SJSA1 (cell line): ENCODE data around the gene OPTC. TPM values are rescaled to one million over a fixed set of nuclear protein-coding genes. Genes with fewer than 3 reads are reported as not detected.

Experiments
- DNase-seq, 2 experiments: peaks; one replicate each; pipeline ENCODE4 v3.0.0-alpha.2; 2015 to 2020; ENCODE audit warnings: low spot score in 2 of 2, low read depth in 1 of 2
- H3K27ac ChIP-seq: fragments of 250-450 bp; sonication (Bioruptor Pico); 2 replicates; pipeline ENCODE4 v1.5.1; 2020; ENCODE audit warnings: mild to moderate bottlenecking, moderate library complexity
- H3K27me3 ChIP-seq: fragments of 250-450 bp; sonication (Bioruptor Pico); replicated peaks from 2 replicates; pipeline ENCODE4 v1.5.1; 2020; ENCODE audit warnings: mild to moderate bottlenecking, moderate library complexity
- H3K36me3 ChIP-seq: fragments of 250-450 bp; sonication (Bioruptor Pico); 2 replicates; pipeline ENCODE4 v1.5.1; 2020; ENCODE audit warnings: mild to moderate bottlenecking
- H3K4me1 ChIP-seq: fragments of 250-450 bp; sonication (Bioruptor Pico); replicated peaks from 2 replicates; pipeline ENCODE4 v1.6.1; 2021; ENCODE audit warnings: mild to moderate bottlenecking
- H3K4me3 ChIP-seq: fragments of 250-450 bp; sonication (Bioruptor Pico); 2 replicates; pipeline ENCODE4 v1.5.1; 2020; ENCODE audit warnings: mild to moderate bottlenecking
- H3K9me3 ChIP-seq: fragments of 250-450 bp; sonication (Bioruptor Pico); replicated peaks from 2 replicates; pipeline ENCODE4 v1.5.1; 2020; ENCODE audit warnings: mild to moderate bottlenecking
- total RNA-seq: library from RNA; depleted of rRNA; stranded (reverse); fragments of >200 nt; shearing (Covaris generic); gene quantifications from 2 replicates; pipeline ENCODE4 v1.2.3, GENCODE V29; 2014

OPTC gene
- total RNA-seq, 1 experiment from 2014 or later: not detected

- no peak overlapping the region for H3K4me3 ChIP-seq
- no peaks in the 10 kb centered on the region for H3K27me3 ChIP-seq
- no peaks in the 10 kb centered on the region for H3K36me3 ChIP-seq
- no peak overlapping the region for H3K27ac ChIP-seq
- no peak for DNase-seq
- no peaks in the 10 kb centered on the region for H3K9me3 ChIP-seq
- peaks cover 28% of the 10 kb centered on the region for H3K4me1 ChIP-seq
Observed at GRCh38 chr1:203519053-203519840, 25.3 kb downstream of the OPTC start.

- peak overlapping the region; percentile 70; the same call in 1 of the 2 replicates for H3K27ac ChIP-seq
- no peaks in the 10 kb centered on the region for H3K36me3 ChIP-seq
- no peaks in the 10 kb centered on the region for H3K9me3 ChIP-seq
- no peaks in the 10 kb centered on the region for H3K27me3 ChIP-seq
- peaks cover 23% of the 10 kb centered on the region for H3K4me1 ChIP-seq
- no peak overlapping the region for H3K4me3 ChIP-seq
- DNase-seq: no peak
Observed at GRCh38 chr1:203519896-203520295, 25.9 kb downstream of the OPTC start.

- DNase-seq: peak in 1 of 2 experiments; percentile 47
- H3K27me3 ChIP-seq: no peaks in the 10 kb centered on the region
- H3K4me3 ChIP-seq: no peak overlapping the region
- no peaks in the 10 kb centered on the region for H3K9me3 ChIP-seq
- H3K4me1 ChIP-seq: peaks cover 23% of the 10 kb centered on the region
- H3K36me3 ChIP-seq: no peaks in the 10 kb centered on the region
- H3K27ac ChIP-seq: peak overlapping the region; percentile 70
Observed at GRCh38 chr1:203520315-203520714, 26.4 kb downstream of the OPTC start.

GRCh38 chr1:203521074-203521794, 27.3 kb downstream of the OPTC start:
- H3K4me1 ChIP-seq: peaks cover 23% of the 10 kb centered on the region
- peak overlapping the region; percentile 70; the same call in 1 of the 2 replicates for H3K27ac ChIP-seq
- H3K36me3 ChIP-seq: no peaks in the 10 kb centered on the region
- H3K9me3 ChIP-seq: no peaks in the 10 kb centered on the region
- H3K27me3 ChIP-seq: no peaks in the 10 kb centered on the region
- DNase-seq: peak; percentile 62 to 75
- no peak overlapping the region for H3K4me3 ChIP-seq

- H3K4me1 ChIP-seq: peaks cover 23% of the 10 kb centered on the region
- no peaks in the 10 kb centered on the region for H3K9me3 ChIP-seq
- DNase-seq: no peak
- H3K36me3 ChIP-seq: no peaks in the 10 kb centered on the region
- H3K27ac ChIP-seq: no peak overlapping the region
- no peaks in the 10 kb centered on the region for H3K27me3 ChIP-seq
- no peak overlapping the region for H3K4me3 ChIP-seq
Observed at GRCh38 chr1:203521812-203522211, 27.9 kb downstream of the OPTC start.

GRCh38 chr1:203522237-203522636, 28.3 kb downstream of the OPTC start:
- H3K4me3 ChIP-seq: no peak overlapping the region
- no peak for DNase-seq
- no peak overlapping the region for H3K27ac ChIP-seq
- H3K36me3 ChIP-seq: no peaks in the 10 kb centered on the region
- no peaks in the 10 kb centered on the region for H3K9me3 ChIP-seq
- H3K4me1 ChIP-seq: peaks cover 23% of the 10 kb centered on the region
- no peaks in the 10 kb centered on the region for H3K27me3 ChIP-seq

GRCh38 chr1:203523667-203524066, 29.7 kb downstream of the OPTC start:
- Histone ChIP-seq H3K4me1 (peaks cover 23% of the 10 kb centered on the region), H3K4me3 (no peak overlapping the region), H3K36me3 (no peaks in the 10 kb centered on the region), H3K27ac (no peak overlapping the region), H3K27me3 (no peaks in the 10 kb centered on the region), H3K9me3 (no peaks in the 10 kb centered on the region)
- no peak for DNase-seq

GRCh38 chr1:203524152-203524551, 30.2 kb downstream of the OPTC start:
- Histone ChIP-seq H3K4me3 (no peak overlapping the region), H3K27ac (no peak overlapping the region), H3K4me1 (peaks cover 23% of the 10 kb centered on the region), H3K9me3 (no peaks in the 10 kb centered on the region), H3K27me3 (no peaks in the 10 kb centered on the region), H3K36me3 (no peaks in the 10 kb centered on the region)
- DNase-seq: no peak

- no peaks in the 10 kb centered on the region for H3K36me3 ChIP-seq
- H3K27me3 ChIP-seq: no peaks in the 10 kb centered on the region
- DNase-seq: no peak
- no peak overlapping the region for H3K27ac ChIP-seq
- H3K9me3 ChIP-seq: no peaks in the 10 kb centered on the region
- peaks cover 20% of the 10 kb centered on the region for H3K4me1 ChIP-seq
- no peak overlapping the region for H3K4me3 ChIP-seq
Observed at GRCh38 chr1:203524824-203525223, 30.9 kb downstream of the OPTC start.

GRCh38 chr1:203525685-203526084, 31.7 kb downstream of the OPTC start:
- H3K27ac ChIP-seq: no peak overlapping the region
- no peak overlapping the region for H3K4me3 ChIP-seq
- H3K36me3 ChIP-seq: no peaks in the 10 kb centered on the region
- H3K9me3 ChIP-seq: no peaks in the 10 kb centered on the region
- DNase-seq: no peak
- peaks cover 12% of the 10 kb centered on the region for H3K4me1 ChIP-seq
- no peaks in the 10 kb centered on the region for H3K27me3 ChIP-seq

GRCh38 chr1:203526130-203526529, 32.2 kb downstream of the OPTC start:
- Histone ChIP-seq H3K27ac (no peak overlapping the region), H3K4me3 (no peak overlapping the region), H3K4me1 (peaks cover 7% of the 10 kb centered on the region), H3K36me3 (no peaks in the 10 kb centered on the region), H3K9me3 (no peaks in the 10 kb centered on the region), H3K27me3 (no peaks in the 10 kb centered on the region)
- DNase-seq: no peak

GRCh38 chr1:203526572-203526971, 32.6 kb downstream of the OPTC start:
- Histone ChIP-seq H3K36me3 (no peaks in the 10 kb centered on the region), H3K4me1 (peaks cover 3% of the 10 kb centered on the region), H3K27me3 (no peaks in the 10 kb centered on the region), H3K27ac (no peak overlapping the region), H3K9me3 (no peaks in the 10 kb centered on the region), H3K4me3 (no peak overlapping the region)
- no peak for DNase-seq

GRCh38 chr1:203527013-203527412, 33.1 kb downstream of the OPTC start:
- no peak for DNase-seq
- H3K9me3 ChIP-seq: no peaks in the 10 kb centered on the region
- no peak overlapping the region for H3K27ac ChIP-seq
- no peaks in the 10 kb centered on the region for H3K4me1 ChIP-seq
- no peak overlapping the region for H3K4me3 ChIP-seq
- no peaks in the 10 kb centered on the region for H3K27me3 ChIP-seq
- H3K36me3 ChIP-seq: no peaks in the 10 kb centered on the region

- H3K27me3 ChIP-seq: no peaks in the 10 kb centered on the region
- no peak overlapping the region for H3K27ac ChIP-seq
- H3K9me3 ChIP-seq: no peaks in the 10 kb centered on the region
- no peaks in the 10 kb centered on the region for H3K4me1 ChIP-seq
- DNase-seq: no peak
- no peak overlapping the region for H3K4me3 ChIP-seq
- no peaks in the 10 kb centered on the region for H3K36me3 ChIP-seq
Observed at GRCh38 chr1:203528063-203528462, 34.1 kb downstream of the OPTC start.
